Ovary (tissue), 9 donors: ENCODE measurements around the gene DHRS11. TPM values are rescaled to one million over a fixed set of nuclear protein-coding genes. Genes with fewer than 3 reads are reported as not detected.
A peak's percentile ranks its signal among the peaks of the same experiment; 100 is the strongest.

ENCODE experiments used
- DNase-seq, 5 donors: peaks; one replicate each; pipeline ENCODE4 v3.0.0-alpha.2; 2019 to 2020
- H3K27ac ChIP-seq, 2 donors: fragments of 200-600 bp; one replicate each; pipeline versions ENCODE4 v1.5.1 to v1.8.0; 2019 to 2022
- H3K27me3 ChIP-seq: fragments of 200-600 bp; one replicate; pipeline ENCODE4 v1.8.0; 2022
- H3K36me3 ChIP-seq: fragments of 200-600 bp; sonication (generic); one replicate; pipeline ENCODE4 v1.5.1; 2019
- H3K4me1 ChIP-seq: one replicate; pipeline ENCODE4 v1.8.1; 2013; ENCODE audit warnings: mild to moderate bottlenecking, moderate library complexity; ENCODE audit not compliant: insufficient read depth
- H3K4me3 ChIP-seq: fragments of 200-600 bp; sonication (generic); one replicate; pipeline ENCODE4 v1.5.1; 2017
- H3K9me3 ChIP-seq, 2 donors: fragments of 200-600 bp in 1 of 2; sonication (generic) in 1 of 2; one replicate each; pipeline versions ENCODE4 v1.5.1 to v1.8.1; 2013 to 2019; ENCODE audit warnings: mild to moderate bottlenecking in 1 of 2, moderate library complexity in 1 of 2
- EP300 ChIP-seq: sonication (generic); formaldehyde crosslinking; IDR thresholded peaks from one replicate; pipeline ENCODE4 v1.6.1; 2017; ENCODE audit warnings: antibody characterized with exemption
- POLR2A ChIP-seq: fragments of 450-650 bp; IDR thresholded peaks from one replicate; pipeline ENCODE4 v1.6.1; 2017; ENCODE audit warnings: antibody characterized with exemption, mild to moderate bottlenecking, moderate library complexity
- WGBS, 3 donors: extraction: QIAGEN DNeasy Blood & Tissue Kit in 1 of 3; methylation state at CpG; one replicate each; pipeline versions ENCODE4 v1.1.5 to v1.1.7; 2013 to 2017; 5-methylcytosine and 5-hydroxymethylcytosine counted together
- intact Hi-C, 4 donors: fragments of 100-400 bp; cut with DNase I; formaldehyde crosslinking; loops; one replicate each; pipeline versions ENCODE4 v1.11.0 to v1.15.1; 2022 to 2023
- polyA plus RNA-seq, 2 donors: library from polyadenylated mRNA; stranded (reverse); fragments of 200-250 nt in 1 of 2; fragments of 350-450 nt in 1 of 2; fragmentation: Illumina TruSeq in 1 of 2; extraction: RNeasy Lipid Tissue Mini Kit (QIAGEN cat#74804) in 1 of 2; gene quantifications; one replicate each; pipeline ENCODE4 v1.2.3, GENCODE V29; 2013 to 2014
- total RNA-seq, 7 donors: library from RNA; depleted of rRNA in 2 of 7; stranded (reverse); fragments of >200 nt in 2 of 7; fragmentation: NEBNext Ultra II Directional in 3 of 7; extraction: Animal tissue kit (Norgen Biotek cat#: 25700) in 3 of 7; gene quantifications; one replicate each; pipeline versions ENCODE4 v1.1.0 to v1.2.4, GENCODE V29; 2016 to 2023
- TF ChIP-seq, protein P1 (sequence below), 3 donors: fragments of 450-650 bp in 2 of 3; fragments of 200-600 bp in 1 of 3; IDR thresholded peaks; one replicate each; pipeline versions ENCODE4 v1.5.1 to v1.8.0; 2016 to 2022; ENCODE audit warnings: antibody characterized with exemption in 3 of 3, mild to moderate bottlenecking in 1 of 3
- donor health status: DM: no; HTN: no; CAD: no; lungs with moderate emphysema.
- donor health status: DM: no; HTN: no; CAD: no.
- donor health status: Bipolar disorder and iron deficiency.
- donor health status: DM: yes; HTN: yes; CAD: no.
- donor health status: DM: no; HTN: no; CAD: no.
- donor health status: DM: yes; HTN: yes; CAD: no.

DHRS11 gene
- total and polyA plus RNA-seq, 9 donors: 3.0 to 10.2 (median 6.6) TPM

DNA sequence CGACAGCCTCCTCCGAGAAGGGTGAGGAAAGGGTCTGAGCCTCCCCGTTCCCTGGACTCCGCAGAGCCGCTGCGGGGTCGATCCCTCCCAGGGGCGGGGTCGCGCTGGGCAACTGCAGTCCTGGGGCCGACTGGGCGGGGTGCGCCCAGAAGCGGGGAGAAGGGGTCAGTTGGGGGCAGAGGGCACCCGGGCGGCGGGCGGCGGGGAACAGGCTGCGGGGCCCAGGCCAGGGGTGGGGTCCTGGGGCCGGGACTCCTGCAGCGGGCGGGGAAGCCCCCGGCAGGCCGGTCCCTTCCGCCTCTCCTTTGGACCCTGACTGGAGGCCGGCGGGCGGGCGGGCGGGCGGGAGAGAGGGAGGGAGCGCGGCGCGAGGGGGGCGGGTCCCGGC, 46.6 kb upstream of the DHRS11 start:
- intact Hi-C loops: no loop called here
- no peaks in the 10 kb centered on the region for H3K9me3 ChIP-seq
- H3K4me1 ChIP-seq: peaks cover 9% of the 10 kb centered on the region
- no peak for TF ChIP-seq POLR2A
- TF ChIP-seq, protein P1, sequence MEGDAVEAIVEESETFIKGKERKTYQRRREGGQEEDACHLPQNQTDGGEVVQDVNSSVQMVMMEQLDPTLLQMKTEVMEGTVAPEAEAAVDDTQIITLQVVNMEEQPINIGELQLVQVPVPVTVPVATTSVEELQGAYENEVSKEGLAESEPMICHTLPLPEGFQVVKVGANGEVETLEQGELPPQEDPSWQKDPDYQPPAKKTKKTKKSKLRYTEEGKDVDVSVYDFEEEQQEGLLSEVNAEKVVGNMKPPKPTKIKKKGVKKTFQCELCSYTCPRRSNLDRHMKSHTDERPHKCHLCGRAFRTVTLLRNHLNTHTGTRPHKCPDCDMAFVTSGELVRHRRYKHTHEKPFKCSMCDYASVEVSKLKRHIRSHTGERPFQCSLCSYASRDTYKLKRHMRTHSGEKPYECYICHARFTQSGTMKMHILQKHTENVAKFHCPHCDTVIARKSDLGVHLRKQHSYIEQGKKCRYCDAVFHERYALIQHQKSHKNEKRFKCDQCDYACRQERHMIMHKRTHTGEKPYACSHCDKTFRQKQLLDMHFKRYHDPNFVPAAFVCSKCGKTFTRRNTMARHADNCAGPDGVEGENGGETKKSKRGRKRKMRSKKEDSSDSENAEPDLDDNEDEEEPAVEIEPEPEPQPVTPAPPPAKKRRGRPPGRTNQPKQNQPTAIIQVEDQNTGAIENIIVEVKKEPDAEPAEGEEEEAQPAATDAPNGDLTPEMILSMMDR (IDR thresholded peaks at IDR 0.05): no peak
- TF ChIP-seq EP300: no peak
- 0 to 3% (median 1%) methylated on average over 8 to 36 of the region's 38 CpGs for WGBS, 3 donors
- DNase-seq: no peak
- no peaks in the 10 kb centered on the region for H3K27me3 ChIP-seq
- peak overlapping the region; percentile 87 for H3K4me3 ChIP-seq
- no peaks in the 10 kb centered on the region for H3K36me3 ChIP-seq
- peak overlapping the region; percentile 94 to 99 for H3K27ac ChIP-seq

DNA sequence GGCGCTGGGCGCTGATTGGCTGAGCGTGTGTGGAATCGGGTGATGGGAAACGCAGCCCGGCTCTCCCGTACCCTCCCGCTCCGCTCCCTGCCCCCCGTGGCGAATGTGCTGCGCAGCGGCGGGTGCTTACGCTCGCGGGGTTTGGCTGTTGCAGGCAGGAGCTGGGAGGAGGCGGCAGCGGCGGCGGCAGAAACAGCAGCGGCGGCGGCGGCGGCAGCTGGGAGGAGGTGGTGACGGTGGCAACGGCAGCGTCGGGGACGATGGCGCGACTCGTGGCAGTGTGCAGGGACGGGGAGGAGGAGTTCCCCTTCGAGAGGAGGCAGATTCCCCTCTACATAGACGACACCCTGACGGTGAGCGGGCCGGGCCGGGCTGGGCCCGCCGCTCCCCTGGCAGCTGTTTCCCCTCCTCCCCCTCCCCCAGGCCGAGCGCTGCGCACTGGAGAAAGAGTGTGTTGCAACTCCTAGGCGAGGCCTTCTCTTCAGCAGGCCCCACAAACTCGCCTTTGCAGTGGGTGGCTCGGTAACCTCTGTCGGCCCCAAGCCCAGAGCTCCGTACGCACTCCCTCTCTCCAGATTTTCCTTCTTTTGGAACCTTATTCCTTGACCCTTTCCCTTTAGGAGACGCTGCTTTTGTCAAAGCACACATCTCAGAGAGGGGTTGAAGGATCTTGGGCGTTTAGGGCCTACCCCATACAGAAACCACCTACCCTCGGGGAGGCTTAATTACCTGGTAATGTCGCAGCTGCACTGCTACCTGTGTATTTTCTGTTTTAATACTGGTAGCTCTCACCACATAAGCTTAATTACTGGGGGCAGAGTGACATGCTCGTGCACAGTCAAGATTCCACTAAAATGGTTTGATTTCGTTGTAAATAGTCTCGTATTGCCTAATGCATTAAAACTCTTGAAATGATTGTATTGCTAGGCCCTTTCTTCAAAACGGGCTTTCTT, 45.9 kb upstream of the DHRS11 start:
- H3K36me3 ChIP-seq: no peaks in the 10 kb centered on the region
- H3K4me1 ChIP-seq: peaks cover 9% of the 10 kb centered on the region
- TF ChIP-seq POLR2A: peak; percentile 81
- TF ChIP-seq EP300: no peak
- TF ChIP-seq, protein P1 (IDR thresholded peaks at IDR 0.05): peak in 1 of 3 donors; percentile 7
- H3K4me3 ChIP-seq: peak overlapping the region; percentile 87
- no peaks in the 10 kb centered on the region for H3K9me3 ChIP-seq
- H3K27ac ChIP-seq: peak overlapping the region; percentile 94 to 99
- intact Hi-C loops: no loop called here
- DNase-seq: peak; percentile 96 to 99 (median 97)
- no peaks in the 10 kb centered on the region for H3K27me3 ChIP-seq
- WGBS, 3 donors: 0% methylated on average over 49 to 60 of the region's 60 CpGs

DNA sequence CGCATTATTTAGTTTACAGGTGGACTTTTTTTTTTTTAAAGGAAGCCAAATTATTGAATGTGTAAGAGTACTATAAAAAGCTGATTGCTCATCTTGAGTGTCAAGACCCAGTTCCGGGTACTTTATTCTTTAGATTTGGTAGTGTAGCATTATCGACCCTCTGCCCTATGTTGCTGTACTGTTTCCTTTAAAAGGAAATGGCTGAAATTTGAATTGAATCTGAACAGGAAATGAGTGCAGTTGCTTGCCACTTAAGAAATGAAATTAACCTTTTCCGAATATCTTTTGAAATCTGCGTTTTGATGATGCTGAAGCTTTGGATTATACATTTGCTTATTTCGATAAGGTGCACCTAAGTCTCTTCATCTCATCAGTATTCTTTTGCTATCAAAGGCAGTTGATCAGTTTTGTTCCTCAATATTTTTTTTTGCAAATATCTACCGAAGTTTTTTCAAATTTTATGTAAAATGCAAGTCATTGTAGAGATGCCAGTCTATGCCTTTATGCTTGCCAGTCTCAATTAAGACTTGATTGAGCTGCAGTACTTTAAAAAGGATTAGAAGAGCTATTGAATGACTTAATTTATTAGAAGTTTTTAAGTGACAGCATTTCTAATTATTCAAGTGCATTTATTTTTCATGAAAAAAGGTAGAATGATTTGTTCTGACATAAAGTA, 45.1 kb upstream of the DHRS11 start:
- TF ChIP-seq EP300 (no peak), POLR2A (no peak)
- TF ChIP-seq, protein P1 (IDR thresholded peaks at IDR 0.05): no peak
- H3K27ac ChIP-seq: peak overlapping the region in 1 of 2 donors; percentile 94
- H3K4me1 ChIP-seq: peaks cover 9% of the 10 kb centered on the region
- no peaks in the 10 kb centered on the region for H3K9me3 ChIP-seq
- 9 to 16% (median 11%) methylated on average over 7 of the region's 7 CpGs for WGBS, 3 donors
- peak overlapping the region; percentile 87 for H3K4me3 ChIP-seq
- H3K27me3 ChIP-seq: no peaks in the 10 kb centered on the region
- intact Hi-C loops: no loop called here
- no peaks in the 10 kb centered on the region for H3K36me3 ChIP-seq
- DNase-seq: no peak

DNA sequence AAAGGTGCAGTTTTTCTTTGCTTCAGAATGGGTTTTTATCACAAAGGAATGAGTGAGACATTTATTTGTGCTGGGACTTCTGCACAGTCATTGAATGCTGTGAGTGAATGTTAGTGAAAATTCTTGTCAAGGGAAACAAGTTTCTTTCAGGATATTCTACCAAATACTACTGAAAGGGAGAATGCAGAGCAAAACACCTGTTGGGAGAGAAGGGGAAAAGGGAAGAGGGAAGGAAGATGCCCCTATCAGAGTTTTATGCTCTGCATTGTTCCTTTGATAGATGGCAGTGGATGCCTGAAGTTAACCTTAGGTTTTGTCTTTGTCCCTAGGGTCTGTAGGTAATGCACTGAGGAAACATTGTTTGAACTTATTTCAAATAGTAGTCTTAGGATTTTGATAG, 43.9 kb upstream of the DHRS11 start:
- no peaks in the 10 kb centered on the region for H3K27me3 ChIP-seq
- no peak for TF ChIP-seq POLR2A
- TF ChIP-seq EP300: no peak
- no peak overlapping the region for H3K4me3 ChIP-seq
- H3K36me3 ChIP-seq: no peaks in the 10 kb centered on the region
- no peak for DNase-seq
- peaks cover 9% of the 10 kb centered on the region for H3K4me1 ChIP-seq
- no peak overlapping the region for H3K27ac ChIP-seq
- intact Hi-C loops: no loop called here
- H3K9me3 ChIP-seq: no peaks in the 10 kb centered on the region
